IMR-90 (cell line): ENCODE results near the gene FGD5. TPM values are rescaled to one million over a fixed set of nuclear protein-coding genes. Genes with fewer than 3 reads are reported as not detected.
A peak's percentile ranks its signal among the peaks of the same experiment; 100 is the strongest.

Experiments used
- ATAC-seq: fragments of 200-7000 bp; cut with Tn5 transposase; 2 replicates; pipeline ENCODE4 v1.9.1; 2020; ENCODE audit warnings: low read depth, mild to moderate bottlenecking, moderate library complexity
- BruUV-seq: library from RNA; stranded (reverse); fragments of 400-500 nt; replicated peaks from 2 replicates; lab custom pipeline; 2021; lab: Mats Ljungman, UMichigan
- CTCF ChIA-PET: fragments of 300-600 bp; formaldehyde crosslinking; extraction: SDS; loops from one replicate; lab custom pipeline; 2021; ENCODE audit warnings: antibody characterized with exemption; lab: Yijun Ruan, JAX
- POLR2A ChIA-PET: fragments of 300-600 bp; sonication (Branson Sonifier 250); formaldehyde crosslinking; loops from one replicate; lab custom pipeline; 2022; ENCODE audit warnings: antibody characterized with exemption; ENCODE audit not compliant: unreplicated experiment; lab: Charles Lee
- DNase-seq: peaks from one replicate; pipeline ENCODE4 v3.0.0; 2013
- H2AFZ ChIP-seq: replicated peaks from 2 replicates; pipeline ENCODE3; 2013; ENCODE audit warnings: low read length, mild to moderate bottlenecking; ENCODE audit not compliant: poor library complexity
- H2AK5ac ChIP-seq: 2 replicates; pipeline ENCODE4 v1.6.1; 2013; ENCODE audit warnings: low read depth, low read length, inconsistent platforms
- H2AK9ac ChIP-seq: replicated peaks from 2 replicates; pipeline ENCODE3; 2013; ENCODE audit warnings: mild to moderate bottlenecking, low read depth, low read length, moderate library complexity; ENCODE audit not compliant: poor library complexity
- H2BK120ac ChIP-seq: 2 replicates; pipeline ENCODE4 v1.6.1; 2013; ENCODE audit warnings: low read depth, low read length, inconsistent platforms
- H2BK15ac ChIP-seq: 3 replicates; pipeline ENCODE4 v1.6.1; 2013; ENCODE audit warnings: low read depth, low read length, inconsistent platforms
- H2BK20ac ChIP-seq: 2 replicates; pipeline ENCODE4 v1.6.1; 2013; ENCODE audit warnings: low read depth, mild to moderate bottlenecking, inconsistent platforms, low read length, moderate library complexity
- H2BK5ac ChIP-seq: 2 replicates; pipeline ENCODE4 v1.6.1; 2013; ENCODE audit warnings: mild to moderate bottlenecking, low read depth, low read length, inconsistent platforms; ENCODE audit not compliant: poor library complexity, severe bottlenecking
- H3K14ac ChIP-seq: replicated peaks from 2 replicates; pipeline ENCODE4 v1.6.1; 2013; ENCODE audit warnings: low read depth, low read length, inconsistent platforms
- H3K18ac ChIP-seq: 2 replicates; pipeline ENCODE4 v1.6.1; 2013; ENCODE audit warnings: low read depth, low read length, control low read depth
- H3K23ac ChIP-seq: 2 replicates; pipeline ENCODE4 v1.6.1; 2013; ENCODE audit warnings: low read depth, low read length, inconsistent platforms
- H3K27ac ChIP-seq: 2 replicates; pipeline ENCODE4 v1.5.1; 2013; ENCODE audit warnings: mild to moderate bottlenecking, control low read depth, low read length; ENCODE audit not compliant: insufficient read depth
- H3K27me3 ChIP-seq: 2 replicates; pipeline ENCODE4 v1.6.1; 2013; ENCODE audit warnings: low read length; ENCODE audit not compliant: control insufficient read depth, insufficient read depth
- H3K36me3 ChIP-seq: 2 replicates; pipeline ENCODE4 v1.6.1; 2013; ENCODE audit warnings: low read length, mixed read lengths; ENCODE audit not compliant: control insufficient read depth, insufficient read depth
- H3K4ac ChIP-seq: 2 replicates; pipeline ENCODE4 v1.6.1; 2013; ENCODE audit warnings: low read depth, low read length, inconsistent platforms
- H3K4me1 ChIP-seq: 2 replicates; pipeline ENCODE4 v1.6.1; 2013; ENCODE audit warnings: low read length, mixed read lengths; ENCODE audit not compliant: control insufficient read depth, insufficient read depth
- H3K4me2 ChIP-seq: 2 replicates; pipeline ENCODE4 v1.6.1; 2013; ENCODE audit warnings: low read depth, mild to moderate bottlenecking, control low read depth, low read length, moderate library complexity
- H3K4me3 ChIP-seq: 2 replicates; pipeline ENCODE4 v1.5.1; 2013; ENCODE audit warnings: low read depth, mild to moderate bottlenecking, control low read depth, low read length, moderate library complexity; ENCODE audit not compliant: insufficient read depth
- H3K56ac ChIP-seq: 2 replicates; pipeline ENCODE4 v1.6.1; 2013; ENCODE audit warnings: low read length, inconsistent platforms; ENCODE audit not compliant: insufficient read depth; ENCODE audit errors: extremely low read depth
- H3K79me1 ChIP-seq, 2 experiments: 2 replicates each; pipeline ENCODE4 v1.6.1; 2013; ENCODE audit warnings: low read length in 2 of 2, inconsistent platforms in 1 of 2, low read depth in 1 of 2
- H3K9ac ChIP-seq: 2 replicates; pipeline ENCODE4 v1.6.1; 2013; ENCODE audit warnings: low read depth, low read length, control low read depth
- H3K9me1 ChIP-seq: 2 replicates; pipeline ENCODE4 v1.6.1; 2013; ENCODE audit warnings: low read length, inconsistent platforms; ENCODE audit not compliant: insufficient read depth
- H3K9me3 ChIP-seq: 2 replicates; pipeline ENCODE4 v1.6.1; 2013; ENCODE audit warnings: low read length; ENCODE audit not compliant: control insufficient read depth, insufficient read depth
- H4K20me1 ChIP-seq: 2 replicates; pipeline ENCODE4 v1.6.1; 2013; ENCODE audit warnings: low read length, inconsistent platforms; ENCODE audit not compliant: insufficient read depth
- H4K5ac ChIP-seq: 2 replicates; pipeline ENCODE4 v1.6.1; 2013; ENCODE audit warnings: mild to moderate bottlenecking, low read depth, low read length, control low read depth
- H4K8ac ChIP-seq, 2 experiments: 2 replicates each; pipeline ENCODE4 v1.6.1; 2013; ENCODE audit warnings: low read depth in 2 of 2, low read length in 2 of 2, control low read depth in 1 of 2, inconsistent platforms in 1 of 2
- H4K91ac ChIP-seq: 2 replicates; pipeline ENCODE4 v1.6.1; 2013; ENCODE audit warnings: low read depth, low read length, inconsistent platforms; ENCODE audit not compliant: insufficient read depth
- BHLHE40 ChIP-seq: fragments of 150-350 bp; IDR thresholded peaks from 2 replicates; pipeline ENCODE4 v1.6.1; 2016; ENCODE audit warnings: mild to moderate bottlenecking, low read depth, low read length
- CEBPB ChIP-seq: IDR thresholded peaks from 2 replicates; pipeline ENCODE4 v1.6.1; 2012; ENCODE audit warnings: low read depth, low read length, improper control_type of control experiment
- CHD1 ChIP-seq: IDR thresholded peaks from 2 replicates; pipeline ENCODE4 v1.6.1; 2012; ENCODE audit warnings: low read depth, low read length, improper control_type of control experiment
- MAZ ChIP-seq: IDR thresholded peaks from 2 replicates; pipeline ENCODE4 v1.6.1; 2012; ENCODE audit warnings: low read depth, mild to moderate bottlenecking, low read length, improper control_type of control experiment, moderate library complexity, borderline replicate concordance
- POLR2A ChIP-seq: IDR thresholded peaks from 2 replicates; pipeline ENCODE4 v1.6.1; 2012; ENCODE audit warnings: mild to moderate bottlenecking, low read depth, low read length
- RCOR1 ChIP-seq: IDR thresholded peaks from 2 replicates; pipeline ENCODE4 v1.6.1; 2012; ENCODE audit warnings: mild to moderate bottlenecking, low read length, improper control_type of control experiment; ENCODE audit not compliant: insufficient replicate concordance
- RFX5 ChIP-seq: IDR thresholded peaks from 2 replicates; pipeline ENCODE4 v1.8.0; 2012; ENCODE audit warnings: low read depth, mild to moderate bottlenecking, low read length, moderate library complexity
- SMC3 ChIP-seq: fragments of 150-350 bp; IDR thresholded peaks from 2 replicates; pipeline ENCODE4 v1.6.1; 2016; ENCODE audit warnings: low read depth, mild to moderate bottlenecking, antibody characterized with exemption, low read length, moderate library complexity
- WGBS, 2 experiments: methylation state at CpG; one replicate each; pipeline versions ENCODE4 v1.1.5 to v1.1.7; 2013; ENCODE audit warnings: missing lambda C conversion rate in 2 of 2; ENCODE audit not compliant: insufficient read length in 1 of 2; ENCODE audit errors: extremely low coverage in 2 of 2; 5-methylcytosine and 5-hydroxymethylcytosine counted together
- dilution Hi-C: fragments of 300-500 bp; cut with HindIII; formaldehyde crosslinking; loops from one replicate; pipeline ENCODE4 v1.14.3; 2018; ENCODE audit warnings: low sequenced_read_pairs; ENCODE audit not compliant: unreplicated experiment
- in situ Hi-C: fragments of 300-500 bp; cut with MboI; formaldehyde crosslinking; loops from 3 replicates; pipeline ENCODE4 v1.14.3; 2019; ENCODE audit warnings: low sequenced_read_pairs, inconsistent platforms, mixed read lengths
- intact Hi-C: fragments of 100-400 bp; cut with micrococcal nuclease; formaldehyde crosslinking; loops from 2 replicates; pipeline ENCODE4 v1.10.0; 2022
- polyA plus RNA-seq, 3 experiments: library from polyadenylated mRNA; depleted of rRNA; stranded (reverse); fragments of >200 nt; gene quantifications; 2 replicates each; pipeline ENCODE4 v1.2.3, GENCODE V29; 2012; ENCODE audit warnings: low replicate concordance in 1 of 3
- total RNA-seq: library from RNA; depleted of rRNA; stranded (reverse); fragments of >200 nt; gene quantifications from 2 replicates; pipeline ENCODE4 v1.2.3, GENCODE V29; 2012

FGD5 gene
- total and polyA plus RNA-seq, 2 of the 4 experiments (the other 2 are of a cell fraction), result not detected

DNA sequence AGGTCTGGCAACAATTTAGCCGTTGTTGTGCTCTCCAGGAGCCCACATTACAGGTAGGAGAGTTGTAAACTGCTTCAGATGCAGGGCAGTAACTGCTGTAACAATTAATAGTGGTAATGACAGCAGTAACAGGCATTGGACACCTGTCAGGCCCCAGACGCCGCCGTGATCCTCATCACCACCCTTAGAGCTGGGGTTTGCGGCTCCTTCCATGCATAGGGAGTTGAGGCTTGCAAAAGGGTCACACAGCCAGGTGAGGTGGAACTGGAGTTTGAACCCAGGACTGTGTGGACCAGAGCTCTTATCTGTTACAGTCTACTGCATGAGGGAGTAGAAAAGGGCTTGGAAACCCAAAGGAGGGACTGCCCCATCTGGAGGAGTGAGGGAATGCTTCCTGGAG is 101.8 kb downstream of the FGD5 start:
- dilution Hi-C loops, result no loop called here
- WGBS, 2 experiments, result no CpG with 5 or more reads among the region's 5 CpGs
- TF ChIP-seq SMC3 (no peak), CEBPB (no peak), RCOR1 (no peak), RFX5 (no peak), BHLHE40 (no peak), CHD1 (no peak), MAZ (no peak), POLR2A (no peak)
- H3K27ac ChIP-seq, result no peak overlapping the region
- no peak overlapping the region for H3K4ac ChIP-seq
- no peak overlapping the region for H3K4me2 ChIP-seq
- intact Hi-C loops, result loop anchor here (5.0 kb wide), 3 partner anchors 718 to 1263 kb away; no protein-coding TSS in a partner anchor
- no peak for ATAC-seq
- in situ Hi-C loops, result loop anchor here (5.0 to 10.0 kb wide), 2 partner anchors 248 to 416 kb away; no protein-coding TSS in a partner anchor
- H4K20me1 ChIP-seq, result no peaks in the 10 kb centered on the region
- no peak overlapping the region for H2BK20ac ChIP-seq
- H3K36me3 ChIP-seq, result no peaks in the 10 kb centered on the region
- H3K18ac ChIP-seq, result no peak overlapping the region
- DNase-seq, result no peak
- H3K4me1 ChIP-seq, result peaks cover 2% of the 10 kb centered on the region; the same call in 1 of the 2 replicates
- ChIA-PET CTCF (interaction anchor here (1.0 to 3.0 kb wide), 2 partner anchors 245 to 1024 kb away, joined by 3 to 30 read pairs; partner anchors contain the start of gene C3orf20), POLR2A (no interaction called here)
- no peak overlapping the region for H2BK120ac ChIP-seq
- no peak overlapping the region for H2BK15ac ChIP-seq
- H3K27me3 ChIP-seq, result peaks cover 13% of the 10 kb centered on the region
- H3K14ac ChIP-seq, result no peak overlapping the region
- no peak overlapping the region for H3K9ac ChIP-seq
- no peak overlapping the region for H3K56ac ChIP-seq
- H2BK5ac ChIP-seq, result no peak overlapping the region
- no peaks in the 10 kb centered on the region for H3K9me1 ChIP-seq
- H4K8ac ChIP-seq, result no peak overlapping the region
- no peak overlapping the region for H2AK9ac ChIP-seq
- BruUV-seq, result no TSS peak
- no peak overlapping the region for H4K5ac ChIP-seq
- H3K79me1 ChIP-seq, result no peaks in the 10 kb centered on the region
- H4K91ac ChIP-seq, result no peak overlapping the region
- H3K4me3 ChIP-seq, result no peak overlapping the region
- no peak overlapping the region for H3K23ac ChIP-seq
- H3K9me3 ChIP-seq, result no peaks in the 10 kb centered on the region
- no peak overlapping the region for H2AK5ac ChIP-seq
- H2AFZ ChIP-seq, result peak overlapping the region; percentile 78
